Posterior vena cava (tissue), 2 donors: ENCODE measurements around the gene NID2. TPM values are rescaled to one million over a fixed set of nuclear protein-coding genes. Genes with fewer than 3 reads are reported as not detected.
A peak's percentile ranks its signal among the peaks of the same experiment; 100 is the strongest.

Experiments used
- DNase-seq: peaks from one replicate; pipeline ENCODE4 v3.0.0-alpha.2; 2020; ENCODE audit warnings: low spot score
- intact Hi-C, 2 donors: fragments of 100-400 bp; cut with DNase I; formaldehyde crosslinking; loops; one replicate each; pipeline versions ENCODE4 v1.14.1 to v1.14.2; 2022 to 2023
- total RNA-seq, 2 donors: library from RNA; stranded (reverse); fragmentation: NEBNext Ultra II Directional; extraction: Animal tissue kit (Norgen Biotek cat#: 25700); gene quantifications; one replicate each; pipeline ENCODE4 v1.2.1, GENCODE V29; 2021
- donor health status: DM: yes; HTN: yes; CAD: no.
- donor health status: DM: yes; HTN: yes; CAD: no.

NID2 gene
- total RNA-seq, 2 donors from 2014 or later: 49.8 to 56.9 TPM

DNA sequence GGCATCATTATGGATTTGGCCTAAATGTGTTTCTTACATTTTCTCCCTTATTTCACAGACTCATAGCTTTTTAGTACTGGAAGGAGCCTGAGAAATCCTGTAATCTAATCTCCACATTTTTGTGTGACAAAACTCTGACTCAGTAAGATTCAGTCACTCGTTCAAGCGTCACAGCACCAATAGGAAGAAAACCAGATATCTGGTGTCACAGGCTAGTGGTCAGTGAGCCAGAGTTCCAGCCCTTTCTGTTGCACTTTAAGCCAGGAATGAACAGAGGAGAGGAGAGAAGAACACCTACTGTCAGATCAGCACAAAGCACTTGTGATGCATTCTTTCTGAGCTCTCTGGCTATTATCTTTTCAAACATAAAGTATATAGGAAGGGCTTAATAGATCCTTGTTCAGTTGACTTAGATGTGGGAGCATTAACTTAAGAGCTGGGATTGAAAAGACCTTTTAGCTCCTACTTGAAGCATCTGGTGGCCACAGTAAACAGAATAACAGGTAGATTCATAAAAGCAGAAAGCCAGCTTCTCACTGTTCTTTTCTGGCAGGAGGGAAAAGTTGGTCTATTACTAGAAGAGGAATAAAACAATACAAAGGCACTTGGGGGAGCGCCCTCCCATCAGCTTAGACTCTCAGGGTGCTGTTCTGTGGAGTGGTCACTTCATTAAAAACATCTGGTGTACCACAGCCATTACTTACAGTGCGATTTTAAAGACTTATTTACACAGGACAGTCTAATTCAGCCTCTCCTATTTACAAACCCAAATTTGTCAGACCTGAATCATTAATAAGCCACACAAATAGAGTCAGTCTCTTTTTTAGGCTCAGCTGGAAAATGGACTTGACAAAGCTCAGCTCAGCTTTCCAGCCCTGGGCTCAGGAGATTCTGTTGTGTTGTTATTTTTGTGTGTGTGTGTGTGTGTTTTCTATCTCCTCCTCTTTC, 12.2 kb upstream of the NID2 start:
- no peak for DNase-seq
- intact Hi-C loops: no loop called here

DNA sequence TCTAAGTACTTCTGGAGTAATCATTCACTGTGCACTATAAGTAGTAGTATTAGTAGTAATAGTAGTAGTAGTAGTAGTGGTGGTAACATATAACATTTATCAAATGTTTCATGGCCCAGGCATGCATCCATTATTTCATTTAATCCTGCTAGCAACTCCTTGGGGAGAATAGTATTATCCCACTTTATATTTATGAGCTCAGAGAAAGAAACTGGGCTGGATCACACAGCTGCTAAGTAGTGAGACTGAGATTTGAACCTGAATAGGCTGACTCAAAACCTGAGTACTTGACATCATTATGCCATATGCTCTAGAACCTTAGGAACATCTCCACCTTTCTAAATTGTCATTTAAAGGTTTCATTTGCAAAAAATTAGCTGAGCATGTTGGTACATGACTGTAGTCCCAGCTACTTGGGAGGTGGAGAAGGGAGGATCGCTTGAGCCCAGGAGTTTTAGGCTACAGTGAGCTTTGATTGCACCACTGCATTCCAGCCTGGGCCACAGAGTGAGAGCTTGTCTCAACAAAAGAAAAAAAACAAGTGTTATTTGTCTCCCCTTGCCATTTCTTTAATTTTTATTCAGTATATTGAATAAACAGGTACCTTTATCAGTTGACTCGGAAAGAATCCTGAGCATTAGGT, 11.4 kb upstream of the NID2 start:
- DNase-seq: no peak
- intact Hi-C loops: no loop called here

DNA sequence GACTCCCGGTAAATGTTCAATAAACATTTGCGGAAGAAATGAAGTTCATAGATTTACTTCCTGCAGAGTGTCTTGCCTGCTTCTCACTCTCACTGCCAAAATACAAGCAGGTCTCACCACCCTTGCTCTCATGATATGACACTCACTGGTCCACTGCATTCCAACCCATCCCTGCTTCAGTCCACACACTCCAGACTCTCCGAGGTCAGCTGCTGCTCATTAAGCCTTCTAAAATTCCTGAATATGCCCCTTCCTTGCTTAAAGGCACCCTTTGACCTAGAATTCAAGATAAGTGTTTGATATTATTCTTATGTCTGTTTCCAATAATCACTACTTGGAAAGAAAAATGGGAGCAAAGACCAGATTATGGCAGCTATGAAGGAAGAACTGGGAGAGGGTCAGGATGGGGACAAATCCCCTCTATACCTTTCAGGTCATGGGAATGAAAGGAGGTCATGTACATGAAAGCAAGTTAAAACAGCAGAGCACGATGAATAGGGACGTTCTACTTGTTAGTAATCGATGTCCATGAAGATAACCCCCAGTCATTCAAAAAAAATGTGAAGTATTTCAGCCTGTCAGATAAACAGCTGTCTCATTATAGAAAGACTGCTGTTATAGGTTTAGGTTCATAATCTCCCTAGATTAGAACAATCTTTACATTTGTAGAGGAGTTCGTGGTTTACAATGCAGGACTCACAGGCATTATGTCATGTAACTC, 10.5 kb upstream of the NID2 start:
- intact Hi-C loops: no loop called here
- no peak for DNase-seq

DNA sequence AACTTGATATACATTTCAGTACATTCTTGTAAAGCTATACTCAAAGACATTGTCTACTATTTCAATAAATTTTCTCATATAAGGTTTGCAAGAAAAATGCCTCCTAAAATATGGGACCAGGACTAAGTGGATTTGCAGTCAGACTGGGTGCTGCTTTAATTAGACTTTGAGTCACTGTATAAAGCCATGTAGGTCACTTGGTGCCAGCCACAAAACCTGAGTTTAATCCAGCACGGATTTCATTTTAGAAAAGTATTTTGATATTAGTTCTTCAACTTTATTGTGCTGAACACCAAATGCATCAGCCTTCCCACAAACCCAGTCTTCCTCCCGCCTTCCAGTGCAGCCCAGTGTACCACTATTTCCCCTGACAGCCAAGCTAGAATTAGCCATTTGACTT, 9.9 kb upstream of the NID2 start:
- DNase-seq: no peak
- intact Hi-C loops: no loop called here

DNA sequence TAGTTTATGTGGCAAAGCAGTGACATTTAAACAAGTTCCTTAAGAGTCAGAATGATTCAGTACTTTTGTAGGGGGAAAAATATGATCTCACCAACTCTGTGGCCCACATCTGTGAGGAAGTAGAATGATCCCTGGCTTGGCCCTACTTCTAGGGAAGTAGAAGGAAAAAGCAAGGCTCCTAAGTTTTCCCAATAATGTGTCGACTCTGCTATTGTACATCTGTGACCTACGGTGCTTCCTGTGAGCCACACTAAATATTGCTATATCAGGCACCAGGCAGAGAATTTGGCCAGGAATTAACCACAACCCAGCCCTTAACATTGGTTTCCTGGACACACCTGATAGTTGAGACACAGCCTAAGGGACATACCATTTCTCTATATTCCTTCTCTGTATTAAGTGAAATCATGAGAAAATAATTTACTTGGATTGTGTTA, 9.3 kb upstream of the NID2 start:
- intact Hi-C loops: no loop called here
- DNase-seq: no peak

DNA sequence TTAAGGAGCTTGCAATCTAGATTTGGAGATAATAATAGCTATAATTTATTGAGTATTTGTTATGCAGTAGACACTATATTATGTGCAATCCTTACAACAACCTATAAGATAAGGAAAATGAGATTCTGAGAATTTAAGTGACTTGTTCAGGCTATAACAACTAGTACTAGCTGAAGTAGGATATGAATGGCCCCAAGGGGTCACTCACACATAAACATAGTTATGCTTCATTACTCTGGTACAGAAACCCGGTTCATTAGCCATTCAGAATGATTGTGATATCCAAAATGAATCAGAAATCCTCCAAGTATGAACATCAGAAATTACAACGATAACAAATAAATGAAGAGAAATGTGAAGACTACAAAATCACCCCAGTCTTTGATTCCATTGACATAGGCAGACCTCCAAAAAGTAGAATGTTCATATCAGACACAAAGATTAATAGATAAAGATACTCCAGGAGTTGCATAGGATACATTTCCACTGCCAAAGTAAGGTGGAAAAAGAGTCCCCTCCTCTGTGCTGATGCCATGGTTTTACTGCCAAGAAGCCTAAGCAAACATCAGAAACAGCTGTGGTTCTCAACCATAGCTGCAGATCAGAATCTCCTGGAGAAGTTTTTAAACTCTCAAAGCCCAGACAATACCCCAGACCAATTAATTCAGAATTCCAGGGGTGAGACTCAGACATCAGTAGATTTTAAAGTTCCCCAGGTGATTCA, 8.6 kb upstream of the NID2 start:
- DNase-seq: no peak
- intact Hi-C loops: no loop called here

DNA sequence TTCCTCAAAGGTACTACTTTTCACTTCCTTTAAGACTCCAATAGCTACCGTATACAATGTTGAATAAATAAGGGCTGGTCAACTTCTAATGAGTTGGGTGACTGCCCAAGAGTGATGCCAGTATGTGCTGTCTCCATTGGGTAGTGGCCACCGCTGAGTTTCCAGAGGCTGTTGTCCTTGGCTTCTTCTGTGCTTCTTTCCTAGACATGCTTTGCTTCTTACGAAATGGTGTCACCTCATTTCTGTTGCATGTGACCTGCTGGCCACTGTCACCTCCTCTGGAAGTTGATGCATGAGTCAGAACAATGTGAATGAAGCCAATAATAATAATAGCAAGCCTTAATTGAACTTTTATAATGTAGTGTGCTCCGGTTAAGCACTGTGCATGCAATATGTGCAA, 7.5 kb upstream of the NID2 start:
- intact Hi-C loops: no loop called here
- peak; percentile 84 for DNase-seq

DNA sequence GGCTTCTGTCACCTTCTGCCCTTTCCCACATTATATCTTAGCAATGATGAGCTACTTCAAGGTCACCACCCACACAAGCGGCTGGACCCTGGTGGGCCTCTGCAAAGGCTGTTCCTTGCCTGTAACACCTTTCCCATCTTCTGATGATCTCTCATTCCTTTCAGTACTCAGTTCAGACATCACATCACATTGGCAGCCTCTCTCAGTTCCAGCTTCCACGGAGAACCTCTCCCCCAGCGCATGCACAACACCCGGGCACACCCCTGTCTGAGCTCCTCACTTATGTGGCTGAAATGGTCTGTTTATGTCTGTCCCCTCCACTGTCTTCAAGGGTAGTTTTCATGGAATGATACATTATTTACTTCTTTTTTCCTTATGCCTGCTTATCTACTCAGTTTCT, 6.5 kb upstream of the NID2 start:
- intact Hi-C loops: no loop called here
- no peak for DNase-seq

DNA sequence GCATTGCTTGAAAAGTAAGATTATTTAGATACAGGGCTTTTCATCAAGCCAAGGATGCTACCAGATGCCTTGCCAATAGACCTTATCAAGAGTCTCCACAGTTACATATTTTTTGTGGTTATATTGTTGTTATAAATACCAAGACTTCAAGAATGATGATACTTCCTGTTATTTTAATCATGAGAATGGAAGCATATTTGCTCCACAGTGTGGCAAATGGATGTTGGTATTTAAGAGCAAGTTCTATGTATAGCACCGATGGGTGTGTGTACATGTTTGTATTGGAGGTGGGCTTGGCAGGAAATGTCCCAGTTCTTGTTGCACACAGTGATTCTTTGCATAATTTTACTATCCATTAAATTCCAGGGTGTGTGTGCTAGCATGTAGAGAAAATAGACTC, 4.4 kb upstream of the NID2 start:
- no peak for DNase-seq
- intact Hi-C loops: loop anchor here in 1 of 2 donors (5.0 kb wide), 1 partner anchor 1326 kb away; no protein-coding TSS in a partner anchor

DNA sequence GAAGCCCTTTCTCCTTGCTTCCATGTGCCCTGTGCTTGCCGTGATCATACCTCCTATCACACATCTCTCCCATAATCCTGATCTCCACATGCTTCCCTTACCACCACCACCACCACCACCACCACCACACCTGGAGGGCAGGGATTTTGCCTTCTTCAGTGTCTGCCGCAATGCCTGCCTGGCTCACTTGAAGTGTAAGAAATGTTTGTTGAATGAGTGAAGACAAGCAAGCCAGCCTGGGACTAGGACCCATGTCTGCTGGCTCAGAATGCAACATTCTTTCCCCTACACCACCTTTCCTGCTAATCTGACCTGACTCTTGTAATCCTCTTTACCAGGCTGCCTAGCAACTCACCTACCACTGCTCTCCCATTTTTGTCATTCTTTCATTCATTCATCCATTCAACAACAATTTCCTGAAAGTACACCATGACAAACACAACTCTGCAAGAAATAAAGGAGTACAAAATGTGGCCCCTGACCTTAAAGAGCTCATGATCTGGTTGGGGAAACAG, 3.5 kb upstream of the NID2 start:
- DNase-seq: no peak
- intact Hi-C loops: loop anchor here in 1 of 2 donors (5.0 kb wide), 1 partner anchor 1325 kb away; no protein-coding TSS in a partner anchor

DNA sequence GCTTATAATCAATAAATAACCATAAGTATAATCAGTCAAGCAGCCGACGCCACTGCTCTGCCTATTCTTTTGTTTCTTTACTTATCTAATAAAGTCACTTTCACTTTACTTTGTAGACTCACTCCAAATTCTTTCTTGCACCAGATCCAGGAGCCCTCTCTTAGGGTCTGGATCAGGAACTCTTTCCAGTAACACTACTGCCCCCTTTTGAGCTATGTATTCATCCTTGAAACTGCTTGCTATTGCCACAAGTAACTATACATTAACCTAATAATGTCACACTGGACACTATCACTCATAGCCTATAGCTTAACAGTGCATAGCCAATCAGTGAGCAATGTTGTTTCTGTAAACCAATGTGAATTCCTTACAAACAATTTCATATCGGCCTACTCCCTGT, 2.8 kb upstream of the NID2 start:
- intact Hi-C loops: loop anchor here in 1 of 2 donors (5.0 kb wide), 1 partner anchor 1324 kb away; no protein-coding TSS in a partner anchor
- DNase-seq: no peak

DNA sequence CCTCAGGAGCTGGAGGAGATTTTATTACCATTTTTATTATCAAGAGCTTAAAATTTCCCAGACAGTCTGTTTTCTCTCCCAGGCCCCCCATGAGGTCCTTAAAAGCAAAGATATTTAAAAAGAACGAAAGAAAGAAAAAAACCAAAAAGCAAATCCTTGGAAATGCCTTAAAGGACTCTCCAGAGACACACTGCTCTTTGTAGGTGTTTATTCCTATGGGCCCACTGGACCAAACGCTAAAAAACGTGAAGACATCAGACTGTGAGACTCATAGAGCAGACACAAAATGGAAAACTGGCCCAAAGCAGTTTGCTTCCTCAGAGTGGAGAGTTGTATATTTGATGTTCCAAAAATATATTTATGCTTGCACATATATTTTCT, 1.2 kb upstream of the NID2 start:
- no peak for DNase-seq
- intact Hi-C loops: loop anchor here in 1 of 2 donors (5.0 kb wide), 1 partner anchor 1323 kb away; no protein-coding TSS in a partner anchor

DNA sequence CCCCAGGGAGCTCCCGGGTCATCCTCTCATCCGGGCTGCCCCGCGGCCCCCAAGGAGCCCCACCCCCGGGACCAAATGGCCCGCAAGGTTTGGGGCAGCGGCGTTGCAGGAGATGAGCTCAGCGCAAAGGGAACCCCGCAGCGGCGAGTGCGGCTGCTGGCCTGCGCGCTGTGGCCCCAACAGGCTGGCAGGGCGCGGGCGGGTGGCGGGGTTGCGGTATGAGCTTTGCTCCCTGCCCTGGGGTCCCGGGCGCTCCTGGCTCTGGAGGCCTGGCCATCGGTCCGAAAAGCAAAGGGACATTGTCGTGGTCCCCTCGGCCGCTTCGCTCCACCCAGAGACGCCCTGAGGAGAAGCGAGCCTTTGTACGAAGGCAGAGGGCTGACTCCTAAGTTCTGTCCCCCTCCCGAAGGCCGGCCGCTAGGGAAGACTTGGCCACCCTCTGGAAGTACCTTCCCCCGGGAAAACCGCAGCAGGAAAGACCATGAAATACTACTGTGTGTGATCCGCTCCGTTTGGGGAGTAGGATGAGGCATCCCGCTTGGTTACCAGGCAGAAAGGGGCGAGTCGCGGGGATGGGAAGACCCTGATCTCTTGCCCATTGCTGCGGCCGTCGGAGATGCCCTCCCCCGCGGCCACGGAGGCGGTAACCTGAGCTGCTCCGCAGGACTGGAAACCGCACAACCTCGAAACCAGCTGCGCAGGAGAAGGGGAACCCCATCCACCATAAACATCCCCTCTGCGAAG, 620 bp upstream of the NID2 start:
- DNase-seq: peak; percentile 84
- intact Hi-C loops: loop anchor here in 1 of 2 donors (5.0 kb wide), 1 partner anchor 1322 kb away; no protein-coding TSS in a partner anchor

DNA sequence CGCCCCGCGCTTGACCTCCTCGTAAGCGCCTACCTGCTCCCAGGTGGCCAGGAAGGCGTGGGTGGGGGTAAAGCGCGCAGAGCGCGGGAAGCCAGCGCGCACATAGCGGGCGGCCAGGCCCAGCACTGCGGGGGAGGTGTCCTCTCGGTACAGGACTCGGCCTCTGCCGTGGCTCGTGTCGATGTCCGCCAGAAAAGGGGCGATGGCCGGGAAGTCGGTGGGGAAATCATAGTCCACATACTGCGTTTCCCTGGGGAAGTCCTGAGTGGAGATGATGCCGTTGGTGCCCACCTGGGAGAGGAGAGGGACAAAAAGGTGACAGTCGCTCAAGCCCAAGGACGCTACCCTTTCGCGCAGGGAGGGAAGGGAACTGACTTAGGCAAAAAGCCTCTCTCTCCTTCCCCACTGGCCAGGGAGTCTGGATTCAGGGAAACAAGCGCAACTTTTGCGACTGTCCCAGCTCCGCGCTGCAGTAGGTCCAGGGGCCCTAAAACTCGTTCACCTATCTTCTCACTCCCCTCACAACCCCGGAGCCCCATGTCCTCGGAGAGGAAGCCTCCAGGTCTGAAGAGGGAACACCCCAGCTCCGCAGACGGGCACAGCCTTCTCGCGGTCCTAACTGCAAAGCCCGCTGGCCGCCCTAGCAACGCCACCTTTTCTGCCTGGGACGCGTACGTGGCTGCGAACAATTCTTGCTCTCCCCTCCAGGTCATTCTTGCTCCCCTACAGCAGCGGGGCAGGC, 815 bp downstream of the NID2 start:
- no peak for DNase-seq
- intact Hi-C loops: no loop called here

DNA sequence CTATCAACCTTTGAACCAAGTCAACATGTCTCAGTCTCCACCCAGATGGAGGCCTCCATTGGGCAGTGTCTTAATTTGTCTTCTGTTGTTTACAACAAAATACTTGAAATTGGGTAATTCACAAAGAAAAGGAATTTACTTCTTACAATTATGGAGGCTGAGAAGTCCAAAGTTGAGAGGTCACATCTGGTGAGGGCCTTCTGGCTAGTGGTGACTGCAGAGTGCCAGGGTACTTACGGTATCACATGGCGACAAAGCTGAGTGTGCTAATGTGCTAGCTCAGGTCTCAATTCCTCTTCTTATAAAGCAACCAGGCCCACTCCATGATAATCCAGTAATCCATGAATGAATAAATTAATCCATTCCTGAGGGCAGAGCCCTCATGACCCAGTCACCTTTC, 4.7 kb downstream of the NID2 start:
- intact Hi-C loops: no loop called here
- DNase-seq: no peak

DNA sequence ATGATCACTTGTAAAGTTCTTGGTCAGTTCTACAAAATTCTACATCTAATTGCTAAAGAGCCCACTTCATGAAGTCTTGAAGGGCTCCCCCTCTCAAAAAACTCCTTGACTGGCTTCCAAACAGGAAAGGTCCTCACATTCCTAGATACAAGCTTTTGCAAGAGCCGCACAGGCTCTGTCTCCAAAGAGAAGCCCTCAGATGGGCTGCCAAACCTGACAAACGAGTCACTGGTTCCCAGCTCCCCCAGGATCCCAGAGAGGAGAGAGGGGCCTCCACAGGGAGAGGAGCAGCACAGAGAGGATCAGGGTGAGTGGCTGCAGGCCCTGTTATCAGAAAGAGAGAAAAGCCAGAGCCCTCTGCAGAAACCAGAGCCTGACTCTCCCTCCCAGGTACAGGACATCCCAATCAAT, 5.8 kb downstream of the NID2 start:
- DNase-seq: no peak
- intact Hi-C loops: no loop called here

DNA sequence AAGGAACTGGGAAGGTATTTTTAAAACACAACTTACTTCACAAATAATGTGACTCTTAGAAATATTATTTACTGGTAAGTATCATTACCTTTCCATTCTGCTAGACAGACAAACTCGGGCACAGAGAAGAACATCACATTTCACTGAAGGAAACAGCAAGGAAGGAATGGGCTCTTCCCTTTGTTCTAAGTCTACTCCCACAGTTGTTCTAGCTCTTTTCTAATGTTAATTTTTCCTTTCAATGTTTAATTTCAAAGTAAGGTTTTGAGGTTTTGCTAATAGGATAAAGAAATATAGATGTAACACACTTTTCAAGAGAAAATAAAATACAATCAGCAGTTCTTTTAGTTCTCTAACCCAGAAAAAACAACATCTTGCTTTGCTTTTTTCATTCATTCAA, 7.0 kb downstream of the NID2 start:
- no peak for DNase-seq
- intact Hi-C loops: no loop called here

DNA sequence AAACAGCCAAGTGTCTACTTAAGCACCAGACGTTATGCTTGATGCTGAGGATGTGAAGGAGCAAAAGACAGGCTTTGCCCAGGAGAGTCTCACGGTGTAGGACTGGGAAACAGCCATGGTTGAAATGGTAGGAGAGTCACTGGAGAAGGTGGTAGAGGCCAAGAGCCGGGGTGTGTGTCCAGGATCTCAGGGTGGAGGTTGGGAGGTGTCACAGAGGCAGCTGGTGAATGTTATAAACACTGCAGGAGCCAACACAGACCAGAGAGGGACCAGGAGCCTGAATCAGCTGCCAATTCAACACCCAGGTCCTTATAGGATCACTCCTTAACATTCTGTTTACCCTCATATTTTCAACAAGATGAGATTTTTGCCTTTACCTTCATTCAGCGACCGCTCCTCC, 7.5 kb downstream of the NID2 start:
- intact Hi-C loops: no loop called here
- DNase-seq: no peak
